Jurkat, Clone E6-1 (cell line): ENCODE results near the gene EDA. TPM values are rescaled to one million over a fixed set of nuclear protein-coding genes. Genes with fewer than 3 reads are reported as not detected.
A peak's percentile ranks its signal among the peaks of the same experiment; 100 is the strongest.

Source experiments
- DNase-seq: peaks from one replicate; pipeline ENCODE4 v3.0.0-alpha.2; 2011; ENCODE audit warnings: low read depth, low spot score
- H3K4me3 ChIP-seq: 2 replicates; pipeline ENCODE4 v1.5.1; 2011; ENCODE audit warnings: mild to moderate bottlenecking, low read length, control low read depth, moderate library complexity
- polyA plus RNA-seq: library from polyadenylated mRNA; unstranded; fragments of >200 nt; gene quantifications from one replicate; pipeline ENCODE4 v1.2.1, GENCODE V29; 2012; ENCODE audit warnings: missing spikeins; ENCODE audit not compliant: insufficient read length, insufficient read depth

Gene EDA
- polyA plus RNA-seq = 2.9 TPM

GRCh38 chrX:69615779-69616456, at the start of gene EDA:
TSS of gene EDA (plus strand) at chrX:69616113.
- H3K4me3 ChIP-seq = peak within 1 kb of the TSS; percentile 54
- peak; percentile 67 for DNase-seq

- DNase-seq = no peak
- H3K4me3 ChIP-seq = no peak overlapping the region
Observed at GRCh38 chrX:69568828-69569227, 47.1 kb upstream of the EDA start.

GRCh38 chrX:69597399-69597798, 18.5 kb upstream of the EDA start:
- no peak for DNase-seq
- H3K4me3 ChIP-seq = no peak overlapping the region

GRCh38 chrX:69600182-69600581, 15.7 kb upstream of the EDA start:
- no peak for DNase-seq
- no peak overlapping the region for H3K4me3 ChIP-seq

GRCh38 chrX:69603566-69604194, 12.2 kb upstream of the EDA start:
- no peak overlapping the region for H3K4me3 ChIP-seq
- DNase-seq = no peak

- DNase-seq = no peak
- H3K4me3 ChIP-seq = no peak overlapping the region
Observed at GRCh38 chrX:69605521-69605920, 10.4 kb upstream of the EDA start.

- no peak for DNase-seq
- no peak overlapping the region for H3K4me3 ChIP-seq
Observed at GRCh38 chrX:69607616-69608015, 8.3 kb upstream of the EDA start.

GRCh38 chrX:69613946-69614345, 2.0 kb upstream of the EDA start:
- no peak overlapping the region for H3K4me3 ChIP-seq
- DNase-seq = no peak

- no peak for DNase-seq
- H3K4me3 ChIP-seq = no peak overlapping the region
Observed at GRCh38 chrX:69614886-69615285, 1.0 kb upstream of the EDA start.

GRCh38 chrX:69615342-69615741, 571 bp upstream of the EDA start:
- peak overlapping the region; percentile 27 for H3K4me3 ChIP-seq
- DNase-seq = no peak

- H3K4me3 ChIP-seq = peak overlapping the region; percentile 54
- DNase-seq = no peak
Observed at GRCh38 chrX:69616457-69617203, 717 bp downstream of the EDA start.

- DNase-seq = no peak
- H3K4me3 ChIP-seq = no peak overlapping the region
Observed at GRCh38 chrX:69618803-69619202, 2.9 kb downstream of the EDA start.

- H3K4me3 ChIP-seq = no peak overlapping the region
- DNase-seq = no peak
Observed at GRCh38 chrX:69626129-69626528, 10.2 kb downstream of the EDA start.

GRCh38 chrX:69627744-69628143, 11.8 kb downstream of the EDA start:
- no peak overlapping the region for H3K4me3 ChIP-seq
- DNase-seq = peak; percentile 38

- no peak overlapping the region for H3K4me3 ChIP-seq
Observed at GRCh38 chrX:69630147-69630546, 14.2 kb downstream of the EDA start.

GRCh38 chrX:69664693-69665092, 48.8 kb downstream of the EDA start:
- H3K4me3 ChIP-seq = no peak overlapping the region
- DNase-seq = no peak

More at GRCh38 chrX:69630147-69630546, 14.2 kb downstream of the EDA start:
- no peak for DNase-seq

- H3K4me3 ChIP-seq = no peak overlapping the region
- DNase-seq = no peak
Observed at GRCh38 chrX:69670001-69670555, 54.2 kb downstream of the EDA start.

GRCh38 chrX:69674891-69675290, 59.0 kb downstream of the EDA start:
- H3K4me3 ChIP-seq = no peak overlapping the region
- DNase-seq = no peak

- DNase-seq = no peak
- H3K4me3 ChIP-seq = no peak overlapping the region
Observed at GRCh38 chrX:69705818-69706217, 89.9 kb downstream of the EDA start.

- no peak overlapping the region for H3K4me3 ChIP-seq
- DNase-seq = no peak
Observed at GRCh38 chrX:69718102-69718501, 102.2 kb downstream of the EDA start.
